GM19035 (cell line): ENCODE results near the gene TNXB.
"Not testable (repeated sequence)": the region's sequence is repeated elsewhere in the genome, so short reads cannot be mapped to it uniquely, and the experiment has no call there.

ENCODE experiments used
- ATAC-seq: cut with Tn5 transposase; IDR thresholded peaks from one replicate; pipeline ENCODE4 v1.9.1; 2021; ENCODE audit not compliant: unreplicated experiment

The TNXB gene

DNA sequence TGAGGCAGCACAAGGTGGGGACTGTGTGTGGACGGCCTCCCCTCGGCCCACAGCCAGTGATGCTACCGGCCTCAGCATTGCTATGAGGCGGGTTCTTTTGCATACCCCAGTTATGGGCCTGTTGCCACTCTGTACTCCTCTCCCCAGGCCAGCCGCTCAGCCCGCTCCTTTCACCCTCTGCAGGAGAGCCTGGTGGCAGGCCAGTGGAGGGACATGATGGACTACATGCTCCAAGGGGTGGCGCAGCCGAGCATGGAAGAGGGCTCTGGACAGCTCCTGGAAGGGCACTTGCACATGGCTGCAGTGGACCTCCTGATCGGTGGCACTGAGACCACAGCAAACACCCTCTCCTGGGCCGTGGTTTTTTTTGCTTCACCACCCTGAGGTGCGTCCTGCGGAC is 102.1 kb downstream of the TNXB start:
- ATAC-seq: not testable (repeated sequence)

DNA sequence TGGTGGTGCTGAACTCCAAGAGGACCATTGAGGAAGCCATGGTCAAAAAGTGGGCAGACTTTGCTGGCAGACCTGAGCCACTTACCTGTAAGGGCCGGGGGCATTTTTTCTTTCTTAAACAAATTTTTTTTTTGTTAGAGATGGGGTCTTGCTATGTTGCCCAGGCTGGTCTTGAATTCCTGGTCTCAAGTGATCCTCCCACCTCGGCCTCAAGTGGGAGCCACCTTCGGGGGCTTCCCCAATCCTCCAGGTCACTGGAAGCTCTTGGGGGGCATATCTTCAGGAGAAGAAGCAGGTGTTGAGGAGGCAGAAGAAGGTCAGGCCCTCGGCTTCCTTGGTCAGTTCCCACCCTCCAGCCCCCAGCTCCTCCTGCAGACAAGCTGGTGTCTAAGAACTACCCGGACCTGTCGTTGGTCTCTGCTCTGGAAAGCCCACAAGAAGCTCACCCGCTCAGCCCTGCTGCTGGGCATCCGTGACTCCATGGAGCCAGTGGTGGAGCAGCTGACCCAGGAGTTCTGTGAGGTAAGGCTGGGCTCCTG is 103.1 kb downstream of the TNXB start:
- ATAC-seq: not testable (repeated sequence)

DNA sequence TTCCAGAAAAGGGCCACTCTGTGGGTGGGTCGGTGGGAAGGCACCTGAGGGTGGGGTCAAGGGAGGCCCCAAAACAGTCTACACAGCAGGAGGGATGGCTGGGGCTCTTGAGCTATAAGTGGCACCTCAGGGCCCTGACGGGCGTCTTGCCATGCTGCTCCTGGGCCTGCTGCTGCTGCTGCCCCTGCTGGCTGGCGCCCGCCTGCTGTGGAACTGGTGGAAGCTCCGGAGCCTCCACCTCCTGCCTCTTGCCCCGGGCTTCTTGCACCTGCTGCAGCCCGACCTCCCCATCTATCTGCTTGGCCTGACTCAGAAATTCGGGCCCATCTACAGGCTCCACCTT is 103.6 kb downstream of the TNXB start:
- not testable (repeated sequence) for ATAC-seq

DNA sequence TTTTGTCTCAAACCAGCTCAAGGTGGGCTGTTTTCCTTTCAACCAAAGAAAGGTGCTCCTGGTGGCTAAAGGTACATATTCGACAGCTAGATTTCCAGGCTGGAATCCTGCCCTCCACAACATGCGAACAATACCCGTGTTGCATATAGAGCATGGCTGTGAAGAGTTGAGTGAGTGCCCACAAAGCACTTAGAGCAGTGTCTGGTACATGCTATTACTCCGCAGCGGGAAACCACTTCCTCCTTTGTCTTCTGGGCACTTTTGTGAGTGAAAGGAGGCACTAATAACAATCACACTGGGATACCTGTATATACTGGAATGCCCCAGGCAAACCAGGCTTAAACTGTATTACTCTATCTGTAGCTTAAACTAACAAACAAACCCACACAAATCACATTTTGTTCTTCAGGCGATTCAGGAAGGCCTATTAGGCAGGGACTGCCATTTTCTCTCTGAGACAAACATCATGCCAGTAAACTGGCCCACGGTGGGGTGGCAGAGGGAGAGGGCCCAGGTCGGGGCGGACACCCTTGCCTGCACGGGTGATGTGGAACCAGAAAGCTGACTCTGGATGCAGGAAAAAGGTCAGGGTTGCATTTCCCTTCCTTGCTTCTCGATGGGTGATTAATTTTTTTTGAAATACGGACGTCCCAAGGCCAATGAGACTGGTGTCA is 104.1 kb downstream of the TNXB start:
- not testable (repeated sequence) for ATAC-seq

DNA sequence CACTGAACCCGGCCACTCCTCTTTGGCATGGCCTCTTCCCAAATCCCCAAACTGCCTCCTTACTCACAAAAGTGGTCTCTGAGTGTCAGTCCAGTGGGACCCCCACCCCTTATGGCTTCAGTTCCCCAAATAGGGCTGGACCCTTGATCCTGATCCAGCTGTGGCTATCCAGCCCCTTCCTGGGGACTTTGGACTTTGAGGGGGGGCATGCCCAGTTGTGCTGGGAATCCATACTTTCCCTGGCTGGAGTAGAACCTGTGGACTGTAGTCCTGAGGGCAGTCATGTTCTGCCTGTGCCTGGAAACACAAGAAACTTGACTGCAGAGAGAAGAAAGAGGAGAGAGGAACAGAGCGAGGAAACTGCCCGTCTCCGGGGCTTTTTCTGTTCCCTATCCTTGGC is 104.7 kb downstream of the TNXB start:
- ATAC-seq: not testable (repeated sequence)

DNA sequence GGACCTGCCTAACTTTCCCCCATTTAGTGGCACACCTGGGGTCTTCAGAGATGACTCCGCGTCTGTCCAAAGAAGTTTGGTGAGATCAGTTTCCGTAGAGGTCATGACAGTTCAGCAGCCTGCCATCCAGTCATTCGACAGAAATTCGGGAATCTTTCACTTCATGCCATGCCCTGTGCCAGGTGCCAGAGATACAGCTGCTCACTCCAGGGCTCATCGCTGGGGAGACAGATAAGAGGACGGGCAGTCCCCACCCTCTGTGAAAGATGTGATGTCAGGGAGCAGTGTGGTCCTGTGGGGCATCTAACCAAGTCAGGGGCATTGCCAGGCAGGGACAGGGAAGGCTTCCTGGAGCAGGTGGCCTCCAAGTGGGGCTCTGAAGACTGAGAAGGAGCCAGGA is 105.8 kb downstream of the TNXB start:
- not testable (repeated sequence) for ATAC-seq

DNA sequence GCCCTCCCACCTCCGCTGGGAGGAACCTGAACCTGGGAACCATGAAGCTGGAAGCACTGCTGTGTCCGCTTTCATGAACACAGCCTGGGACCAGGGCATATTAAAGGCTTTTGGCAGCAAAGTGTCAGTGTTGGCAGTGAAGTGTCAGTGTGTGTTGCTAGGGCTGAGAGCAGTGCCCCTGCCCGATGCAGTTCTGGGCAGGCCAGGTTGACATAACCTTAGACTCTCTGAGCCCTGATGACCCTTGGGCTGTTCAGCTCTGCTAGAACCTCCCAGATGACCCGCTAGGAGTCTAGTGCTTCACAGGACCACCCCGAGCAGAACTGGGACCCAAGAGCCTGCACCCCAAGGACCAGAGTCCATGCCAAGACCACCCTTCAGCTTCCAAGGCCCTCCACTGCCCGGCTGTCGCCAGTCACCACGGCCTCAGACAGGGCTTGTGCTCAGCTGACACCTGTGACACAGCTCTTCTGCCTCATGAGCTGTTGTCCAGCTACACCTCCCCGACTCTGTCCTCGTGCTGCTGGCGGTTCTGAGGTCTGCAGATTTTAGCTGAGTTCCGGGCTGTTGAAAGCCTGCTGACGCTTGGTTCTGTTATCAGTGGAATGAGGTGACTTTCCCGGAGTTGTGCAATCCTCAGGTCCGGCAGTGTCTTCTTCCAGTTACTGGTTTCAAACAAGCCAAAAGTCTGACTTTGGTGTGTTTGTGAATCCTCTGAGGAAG is 106.4 kb downstream of the TNXB start:
- ATAC-seq: not testable (repeated sequence)

DNA sequence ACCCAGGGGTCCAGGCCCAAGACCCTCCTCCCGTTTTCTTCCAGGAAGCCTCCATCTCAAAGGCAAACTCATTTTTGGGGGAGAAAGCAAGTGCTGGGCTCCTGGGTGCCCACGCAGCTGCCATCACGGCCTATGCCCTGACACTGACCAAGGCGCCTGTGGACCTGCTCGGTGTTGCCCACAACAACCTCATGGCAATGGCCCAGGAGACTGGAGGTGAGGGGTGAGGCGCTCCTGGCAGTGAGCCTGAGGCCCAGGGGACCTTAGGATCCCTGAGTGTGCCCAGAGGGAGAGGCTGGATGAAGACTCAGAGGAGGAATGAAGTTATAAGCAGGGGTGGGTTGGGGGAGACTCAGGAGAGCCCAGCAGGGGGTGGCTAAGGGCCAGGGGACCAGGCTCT is 112.8 kb downstream of the TNXB start:
- ATAC-seq: not testable (repeated sequence)

DNA sequence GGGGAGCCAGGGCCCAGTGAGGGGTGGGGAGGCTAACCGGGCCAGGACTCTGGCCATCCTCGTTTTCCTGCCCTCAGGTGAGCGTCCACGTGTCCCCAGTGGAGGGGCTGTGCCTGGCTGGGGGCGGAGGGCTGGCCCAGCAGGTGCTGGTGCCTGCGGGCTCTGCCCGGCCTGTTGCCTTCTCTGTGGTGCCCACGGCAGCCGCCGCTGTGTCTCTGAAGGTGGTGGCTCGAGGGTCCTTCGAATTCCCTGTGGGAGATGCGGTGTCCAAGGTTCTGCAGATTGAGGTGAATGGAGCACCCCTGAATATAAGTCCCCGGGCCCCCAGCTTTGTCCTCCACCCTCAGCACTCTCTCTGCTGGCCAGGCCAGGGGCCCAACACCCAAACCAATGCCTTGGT is 114.7 kb downstream of the TNXB start:
- not testable (repeated sequence) for ATAC-seq
